Measurements from ENCODE around the gene DLG5.

Gene DLG5

GRCh38 chr10:77939561-77940001 lies 13.0 kb upstream of the DLG5 start:
- no peak for DNase-seq (ENCODE audit: low read depth)
- H3K4me3 ChIP-seq (ENCODE audit: low read depth, low read length), result no peak overlapping the region
- TF ChIP-seq CTCF (IDR thresholded peaks at IDR 0.05; ENCODE audit: low read depth, low read length, missing control alignments), result no peak

- H3K4me3 ChIP-seq (ENCODE audit: low read depth, low read length), result no peak overlapping the region
- no peak for DNase-seq (ENCODE audit: low read depth)
- TF ChIP-seq CTCF (IDR thresholded peaks at IDR 0.05; ENCODE audit: low read depth, low read length, missing control alignments), result no peak
Observed at GRCh38 chr10:77936697-77937567, 10.4 kb upstream of the DLG5 start.

DNA sequence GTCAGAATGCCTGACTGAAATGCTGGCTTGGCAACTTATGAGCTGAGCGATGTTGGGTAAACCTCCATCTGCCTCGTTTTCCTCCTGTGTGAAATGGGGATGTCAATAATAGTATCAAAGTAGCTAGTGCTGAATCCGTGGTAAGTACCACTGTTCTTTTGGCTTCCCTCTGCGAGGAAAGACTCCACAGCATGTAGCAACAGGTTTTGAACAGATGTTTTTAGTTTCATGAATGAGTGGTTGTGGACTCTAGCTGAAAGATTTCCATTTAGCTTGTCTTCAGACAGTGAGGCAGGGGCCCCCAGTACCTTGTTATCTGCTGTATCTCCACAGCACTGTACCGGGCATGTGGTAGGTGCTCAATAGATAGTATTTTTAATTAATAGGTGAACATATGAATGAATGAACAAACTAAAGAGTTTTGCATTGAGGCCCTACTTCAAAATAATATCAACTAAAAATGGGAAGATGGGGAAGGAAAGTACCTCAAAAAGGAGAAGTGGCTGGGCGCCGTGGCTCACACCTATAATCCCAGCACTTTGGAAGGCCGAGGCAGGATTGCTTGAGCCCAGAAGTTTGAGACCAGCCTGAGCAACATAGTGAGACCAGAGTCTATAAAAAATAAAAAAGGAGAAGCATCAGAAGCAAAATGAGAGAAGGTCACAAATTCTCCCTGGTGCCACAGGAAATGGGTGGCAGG lies 5.6 kb upstream of the DLG5 start:
- H3K4me3 ChIP-seq (ENCODE audit: low read depth, low read length), result no peak overlapping the region
- DNase-seq (ENCODE audit: low read depth), result no peak
- TF ChIP-seq CTCF (IDR thresholded peaks at IDR 0.05; ENCODE audit: low read depth, low read length, missing control alignments), result no peak

DNA sequence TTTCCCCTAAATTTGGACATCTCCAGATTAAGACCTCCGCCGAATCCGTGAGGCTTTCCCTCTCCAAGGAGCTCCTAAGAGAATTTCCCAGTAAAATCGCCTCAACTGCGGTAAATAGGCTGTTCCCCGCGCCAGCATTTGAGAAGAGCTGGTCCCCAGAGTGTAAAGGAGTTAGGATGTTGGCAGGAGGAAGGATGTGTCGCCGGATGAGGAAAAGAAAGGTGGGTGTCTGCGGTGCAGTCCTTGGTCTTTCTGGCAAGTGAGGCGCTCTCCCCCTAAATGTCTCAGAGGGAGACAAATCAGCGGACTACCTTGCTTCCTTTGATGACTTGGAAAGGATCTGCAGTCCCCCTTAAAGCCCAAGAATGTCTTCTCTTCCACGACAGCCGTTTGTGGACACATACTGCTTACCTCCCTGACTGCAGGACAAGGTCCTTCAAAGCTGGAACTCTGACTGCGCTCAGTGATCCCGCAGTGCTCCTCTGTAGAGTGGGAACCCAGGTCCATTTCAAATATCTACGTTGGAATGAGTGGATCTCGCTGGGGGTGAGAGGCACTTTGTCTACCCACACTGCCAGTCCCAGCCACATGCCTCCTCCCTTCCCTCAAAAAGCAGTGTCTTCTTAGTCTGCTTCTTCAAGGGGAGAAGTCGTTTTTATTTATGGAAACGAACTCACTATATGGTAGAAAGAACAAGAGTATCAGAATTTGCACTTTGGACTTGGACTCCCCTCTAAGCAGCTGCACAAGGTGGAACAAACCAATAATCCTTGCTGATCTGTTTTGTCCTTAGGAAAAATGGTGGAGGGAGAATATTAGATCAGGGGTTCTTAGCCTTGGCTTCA lies 1.1 kb upstream of the DLG5 start:
- DNase-seq (ENCODE audit: low read depth), result no peak
- TF ChIP-seq CTCF (IDR thresholded peaks at IDR 0.05; ENCODE audit: low read depth, low read length, missing control alignments), result no peak
- peak overlapping the region; percentile 91; the same call in 1 of the 2 replicates for H3K4me3 ChIP-seq (ENCODE audit: low read depth, low read length)

- TF ChIP-seq CTCF (IDR thresholded peaks at IDR 0.05; ENCODE audit: low read depth, low read length, missing control alignments), result peak; percentile 10
- H3K4me3 ChIP-seq (ENCODE audit: low read depth, low read length), result peak overlapping the region; percentile 91
- DNase-seq (ENCODE audit: low read depth), result no peak
Observed at GRCh38 chr10:77925795-77926565, 575 bp downstream of the DLG5 start.

- H3K4me3 ChIP-seq (ENCODE audit: low read depth, low read length), result peak overlapping the region; percentile 91
- TF ChIP-seq CTCF (IDR thresholded peaks at IDR 0.05; ENCODE audit: low read depth, low read length, missing control alignments), result no peak
- no peak for DNase-seq (ENCODE audit: low read depth)
Observed at GRCh38 chr10:77925410-77925794, 1.2 kb downstream of the DLG5 start.
